K562 (cell line): ENCODE data around the gene STPG4. TPM values are rescaled to one million over a fixed set of nuclear protein-coding genes. Genes with fewer than 3 reads are reported as not detected.

Source experiments
- ADNP ChIP-seq: fragments of 200-800 bp; sonication (Bioruptor generic); IDR thresholded peaks from 2 replicates; pipeline ENCODE4 v1.6.1; 2016; ENCODE audit warnings: missing genetic modification characterization, missing compliant biosample characterization
- CREBBP ChIP-seq: IDR thresholded peaks from one replicate; pipeline ENCODE4 v1.6.1; 2012; ENCODE audit warnings: low read depth, mild to moderate bottlenecking, control low read depth, inconsistent platforms, low read length
- MAFK ChIP-seq: IDR thresholded peaks from 2 replicates; pipeline ENCODE4 v1.6.1; 2011; ENCODE audit warnings: low read length, improper control_type of control experiment
- NFE2 ChIP-seq: IDR thresholded peaks from 2 replicates; pipeline ENCODE4 v1.6.1; 2014; ENCODE audit warnings: antibody characterized with exemption, low read depth
- POLR2G ChIP-seq: fragments of 200-400 bp; formaldehyde crosslinking; IDR thresholded peaks from 2 replicates; pipeline ENCODE4 v1.6.1; 2017; ENCODE audit warnings: low read depth, mild to moderate bottlenecking, antibody characterized with exemption, low read length, moderate library complexity
- RB1 ChIP-seq: fragments of 450-650 bp; IDR thresholded peaks from 2 replicates; pipeline ENCODE4 v1.6.1; 2017; ENCODE audit warnings: low read depth, mild to moderate bottlenecking
- TEAD4 ChIP-seq, 2 experiments: sonication (generic) in 1 of 2; formaldehyde crosslinking in 1 of 2; IDR thresholded peaks; 2 replicates each; pipeline versions ENCODE4 v1.6.1 to v1.8.0; 2012 to 2022; ENCODE audit warnings: borderline replicate concordance in 1 of 2, inconsistent platforms in 1 of 2, low read length in 1 of 2, mild to moderate bottlenecking in 1 of 2, missing genetic modification reagents in 1 of 2
- ZNF184 ChIP-seq: sonication (generic); formaldehyde crosslinking; IDR thresholded peaks from 2 replicates; pipeline ENCODE4 v1.5.0; 2020; ENCODE audit warnings: missing genetic modification reagents
- polyA plus RNA-seq, 8 experiments: library from polyadenylated mRNA; depleted of rRNA in 4 of 8; stranded (reverse) in 5 of 8; unstranded in 3 of 8; fragments of >200 nt; fragmentation: Nextera tagmentation in 2 of 8; fragmentation: Illumina TruSeq in 1 of 8; extraction: Ambion mirVana in 2 of 8; extraction: Trizol in 1 of 8; gene quantifications; 2 replicates each; pipeline versions ENCODE4 v1.2.1 to v1.2.3, GENCODE V29; 2011 to 2014; ENCODE audit warnings: inconsistent platforms in 1 of 8, missing spikeins in 1 of 8
- total RNA-seq, 7 experiments: library from RNA; depleted of rRNA in 6 of 7; stranded (reverse); fragments of >200 nt in 6 of 7; fragmentation: Illumina TruSeq in 2 of 7; extraction: Trizol in 2 of 7; gene quantifications; 2 replicates each; pipeline versions ENCODE4 v1.2.1 to v1.2.3, GENCODE V29; 2011 to 2021; ENCODE audit warnings: low replicate concordance in 1 of 7
- TF ChIP-seq, protein P1 (sequence below): fragments of 150-350 bp; IDR thresholded peaks from 2 replicates; pipeline ENCODE4 v1.6.1; 2014; ENCODE audit warnings: low read depth, mild to moderate bottlenecking, low read length, borderline replicate concordance
- TF ChIP-seq, protein P2 (sequence below), 2 experiments: fragments of 450-650 bp; IDR thresholded peaks; 2 replicates each; pipeline ENCODE4 v1.6.1; 2016
- TF ChIP-seq, protein P3 (sequence below): sonication (generic); formaldehyde crosslinking; IDR thresholded peaks from 2 replicates; pipeline ENCODE4 v1.8.0; 2022; ENCODE audit warnings: missing genetic modification reagents, mild to moderate bottlenecking, moderate library complexity, borderline replicate concordance

The STPG4 gene
- total and polyA plus RNA-seq, 9 of the 15 experiments (the other 6 are each of a cell fraction or from before 2014, with no cell fraction given), result 0.10 to 0.68 (median 0.22) TPM; not detected in 6

DNA sequence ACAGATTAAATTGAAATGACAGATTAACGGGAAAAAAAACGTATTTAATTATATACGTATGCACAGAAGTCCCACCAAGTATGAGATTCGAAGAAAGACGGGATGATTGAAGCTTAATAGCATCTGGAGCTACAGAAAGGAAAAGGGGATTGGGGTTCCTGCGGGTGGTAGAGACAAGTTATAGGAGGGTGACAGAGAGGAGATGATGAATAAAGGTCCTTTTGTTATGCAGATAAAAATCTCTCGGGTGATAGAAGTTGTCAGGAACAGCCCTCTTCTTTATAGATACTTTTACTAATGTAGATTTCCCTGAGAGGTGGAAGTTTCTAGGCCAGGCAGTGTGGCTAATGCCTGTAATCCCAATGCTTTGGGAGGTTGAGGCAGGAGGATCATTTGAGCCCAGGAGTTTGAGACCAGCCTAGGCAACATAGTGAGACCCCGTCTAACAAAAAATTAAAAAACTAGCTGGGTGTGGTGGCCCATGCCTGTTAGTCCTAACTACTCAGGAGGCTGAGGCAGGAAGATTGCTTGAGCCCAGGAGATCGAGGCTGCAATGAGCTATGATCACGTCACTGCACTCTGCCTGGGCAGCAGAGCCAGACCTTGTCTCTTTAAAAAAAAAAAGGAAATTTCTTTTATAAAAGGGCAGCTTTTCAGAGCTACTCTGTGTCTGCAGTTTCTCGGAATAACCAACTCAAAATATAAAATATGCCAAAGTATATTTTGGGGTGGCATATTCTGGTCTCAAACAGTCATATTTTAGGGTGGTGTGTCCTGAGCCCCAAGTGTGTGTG, 113.0 kb downstream of the STPG4 start (continued):
- TF ChIP-seq, protein P1, sequence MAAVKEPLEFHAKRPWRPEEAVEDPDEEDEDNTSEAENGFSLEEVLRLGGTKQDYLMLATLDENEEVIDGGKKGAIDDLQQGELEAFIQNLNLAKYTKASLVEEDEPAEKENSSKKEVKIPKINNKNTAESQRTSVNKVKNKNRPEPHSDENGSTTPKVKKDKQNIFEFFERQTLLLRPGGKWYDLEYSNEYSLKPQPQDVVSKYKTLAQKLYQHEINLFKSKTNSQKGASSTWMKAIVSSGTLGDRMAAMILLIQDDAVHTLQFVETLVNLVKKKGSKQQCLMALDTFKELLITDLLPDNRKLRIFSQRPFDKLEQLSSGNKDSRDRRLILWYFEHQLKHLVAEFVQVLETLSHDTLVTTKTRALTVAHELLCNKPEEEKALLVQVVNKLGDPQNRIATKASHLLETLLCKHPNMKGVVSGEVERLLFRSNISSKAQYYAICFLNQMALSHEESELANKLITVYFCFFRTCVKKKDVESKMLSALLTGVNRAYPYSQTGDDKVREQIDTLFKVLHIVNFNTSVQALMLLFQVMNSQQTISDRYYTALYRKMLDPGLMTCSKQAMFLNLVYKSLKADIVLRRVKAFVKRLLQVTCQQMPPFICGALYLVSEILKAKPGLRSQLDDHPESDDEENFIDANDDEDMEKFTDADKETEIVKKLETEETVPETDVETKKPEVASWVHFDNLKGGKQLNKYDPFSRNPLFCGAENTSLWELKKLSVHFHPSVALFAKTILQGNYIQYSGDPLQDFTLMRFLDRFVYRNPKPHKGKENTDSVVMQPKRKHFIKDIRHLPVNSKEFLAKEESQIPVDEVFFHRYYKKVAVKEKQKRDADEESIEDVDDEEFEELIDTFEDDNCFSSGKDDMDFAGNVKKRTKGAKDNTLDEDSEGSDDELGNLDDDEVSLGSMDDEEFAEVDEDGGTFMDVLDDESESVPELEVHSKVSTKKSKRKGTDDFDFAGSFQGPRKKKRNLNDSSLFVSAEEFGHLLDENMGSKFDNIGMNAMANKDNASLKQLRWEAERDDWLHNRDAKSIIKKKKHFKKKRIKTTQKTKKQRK, result no peak
- TF ChIP-seq ADNP (tag), result no peak
- no peak for TF ChIP-seq ZNF184 (CRISPR knock-in tag)
- TF ChIP-seq TEAD4 (IDR thresholded peaks at IDR 0.05; ENCODE audit: low read length), result no peak
- no peak for TF ChIP-seq TEAD4 (CRISPR knock-in tag; IDR thresholded peaks at IDR 0.05; ENCODE audit: borderline replicate concordance)
- no peak for TF ChIP-seq NFE2
- no peak for TF ChIP-seq MAFK
- TF ChIP-seq, protein P2, sequence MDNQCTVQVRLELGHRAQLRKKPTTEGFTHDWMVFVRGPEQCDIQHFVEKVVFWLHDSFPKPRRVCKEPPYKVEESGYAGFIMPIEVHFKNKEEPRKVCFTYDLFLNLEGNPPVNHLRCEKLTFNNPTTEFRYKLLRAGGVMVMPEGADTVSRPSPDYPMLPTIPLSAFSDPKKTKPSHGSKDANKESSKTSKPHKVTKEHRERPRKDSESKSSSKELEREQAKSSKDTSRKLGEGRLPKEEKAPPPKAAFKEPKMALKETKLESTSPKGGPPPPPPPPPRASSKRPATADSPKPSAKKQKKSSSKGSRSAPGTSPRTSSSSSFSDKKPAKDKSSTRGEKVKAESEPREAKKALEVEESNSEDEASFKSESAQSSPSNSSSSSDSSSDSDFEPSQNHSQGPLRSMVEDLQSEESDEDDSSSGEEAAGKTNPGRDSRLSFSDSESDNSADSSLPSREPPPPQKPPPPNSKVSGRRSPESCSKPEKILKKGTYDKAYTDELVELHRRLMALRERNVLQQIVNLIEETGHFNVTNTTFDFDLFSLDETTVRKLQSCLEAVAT (IDR thresholded peaks at IDR 0.05), result no peak
- TF ChIP-seq POLR2G, result no peak
- no peak for TF ChIP-seq RB1
- TF ChIP-seq, protein P3, sequence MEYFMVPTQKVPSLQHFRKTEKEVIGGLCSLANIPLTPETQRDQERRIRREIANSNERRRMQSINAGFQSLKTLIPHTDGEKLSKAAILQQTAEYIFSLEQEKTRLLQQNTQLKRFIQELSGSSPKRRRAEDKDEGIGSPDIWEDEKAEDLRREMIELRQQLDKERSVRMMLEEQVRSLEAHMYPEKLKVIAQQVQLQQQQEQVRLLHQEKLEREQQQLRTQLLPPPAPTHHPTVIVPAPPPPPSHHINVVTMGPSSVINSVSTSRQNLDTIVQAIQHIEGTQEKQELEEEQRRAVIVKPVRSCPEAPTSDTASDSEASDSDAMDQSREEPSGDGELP (CRISPR knock-in tag), result no peak
- no peak for TF ChIP-seq CREBBP
